ENCODE data around the gene GLP1R. TPM values are rescaled to one million over a fixed set of nuclear protein-coding genes. Genes with fewer than 3 reads are reported as not detected.

Gene GLP1R
- total RNA-seq, 1 experiment from 2014 or later, result not detected

GRCh38 chr6:39040080-39040673 lies 8.4 kb upstream of the GLP1R start:
- DNase-seq (ENCODE audit: low spot score), result no peak
- in situ Hi-C loops (cut with HindIII; ENCODE audit: low sequenced_read_pairs), result no loop called here

GRCh38 chr6:39041072-39041471 lies 7.5 kb upstream of the GLP1R start:
- in situ Hi-C loops (cut with HindIII; ENCODE audit: low sequenced_read_pairs), result no loop called here
- DNase-seq (ENCODE audit: low spot score), result no peak

DNA sequence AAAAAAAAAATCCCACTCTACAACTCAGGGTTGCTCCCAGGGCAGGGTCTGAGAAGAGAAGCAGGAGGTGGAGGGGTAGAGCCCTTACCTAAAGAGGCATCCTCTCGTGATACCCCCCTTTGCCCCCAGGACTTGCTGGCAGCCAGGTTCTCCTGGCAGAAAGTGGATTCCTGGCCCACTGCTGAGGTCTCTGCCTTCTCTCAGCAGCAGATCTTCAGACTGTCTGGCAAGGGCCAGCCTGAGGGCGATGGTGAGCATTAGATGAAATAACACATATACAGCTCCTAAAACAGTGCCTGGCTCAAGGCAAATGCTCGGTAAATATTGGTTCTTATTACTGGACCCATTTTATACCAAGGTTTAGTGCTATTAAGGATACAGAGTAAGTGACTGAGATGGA lies 4.8 kb upstream of the GLP1R start:
- in situ Hi-C loops (cut with HindIII; ENCODE audit: low sequenced_read_pairs), result no loop called here
- no peak for DNase-seq (ENCODE audit: low spot score)

- DNase-seq (ENCODE audit: low spot score), result no peak
- in situ Hi-C loops (cut with HindIII; ENCODE audit: low sequenced_read_pairs), result no loop called here
Observed at GRCh38 chr6:39044181-39044580, 4.4 kb upstream of the GLP1R start.

- in situ Hi-C loops (cut with HindIII; ENCODE audit: low sequenced_read_pairs), result no loop called here
- no peak for DNase-seq (ENCODE audit: low spot score)
Observed at GRCh38 chr6:39047434-39048327, 900 bp upstream of the GLP1R start.

- no peak for DNase-seq (ENCODE audit: low spot score)
- in situ Hi-C loops (cut with HindIII; ENCODE audit: low sequenced_read_pairs), result no loop called here
Observed at GRCh38 chr6:39049575-39050283, 1.1 kb downstream of the GLP1R start.

- in situ Hi-C loops (cut with HindIII; ENCODE audit: low sequenced_read_pairs), result no loop called here
- DNase-seq (ENCODE audit: low spot score), result no peak
Observed at GRCh38 chr6:39050453-39051112, 2.0 kb downstream of the GLP1R start.

- in situ Hi-C loops (cut with HindIII; ENCODE audit: low sequenced_read_pairs), result no loop called here
- no peak for DNase-seq (ENCODE audit: low spot score)
Observed at GRCh38 chr6:39051399-39052122, 3.0 kb downstream of the GLP1R start.

DNA sequence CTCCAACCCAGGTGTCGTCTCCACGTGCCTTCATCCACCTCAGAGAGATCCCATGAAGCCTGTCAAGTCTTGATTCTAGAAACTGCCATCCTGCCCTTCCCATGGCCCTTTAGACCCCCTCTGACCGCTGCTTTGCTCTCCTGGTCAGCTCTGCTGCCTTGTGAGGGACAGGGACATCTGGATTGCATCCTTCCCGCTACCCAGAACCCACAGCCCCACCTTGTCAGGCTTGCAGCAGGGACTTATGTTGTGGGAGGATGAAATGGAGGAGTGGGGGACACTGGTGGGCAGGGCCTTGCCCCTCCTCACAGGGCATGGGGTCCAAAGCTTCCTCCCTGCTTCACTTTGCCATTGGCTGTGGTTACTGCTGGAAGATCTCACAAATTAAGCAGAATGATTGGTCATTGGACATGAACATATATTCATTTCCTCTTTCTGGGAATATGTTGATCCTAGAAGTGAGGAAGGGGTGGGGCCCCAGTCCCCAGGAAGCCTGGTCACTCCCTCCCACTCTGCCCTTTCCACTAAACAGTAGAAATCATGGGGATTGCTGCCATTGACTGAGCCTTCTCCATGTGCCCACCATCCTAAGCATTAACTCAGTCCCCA lies 4.5 kb downstream of the GLP1R start:
- DNase-seq (ENCODE audit: low spot score), result no peak
- in situ Hi-C loops (cut with HindIII; ENCODE audit: low sequenced_read_pairs), result no loop called here

DNA sequence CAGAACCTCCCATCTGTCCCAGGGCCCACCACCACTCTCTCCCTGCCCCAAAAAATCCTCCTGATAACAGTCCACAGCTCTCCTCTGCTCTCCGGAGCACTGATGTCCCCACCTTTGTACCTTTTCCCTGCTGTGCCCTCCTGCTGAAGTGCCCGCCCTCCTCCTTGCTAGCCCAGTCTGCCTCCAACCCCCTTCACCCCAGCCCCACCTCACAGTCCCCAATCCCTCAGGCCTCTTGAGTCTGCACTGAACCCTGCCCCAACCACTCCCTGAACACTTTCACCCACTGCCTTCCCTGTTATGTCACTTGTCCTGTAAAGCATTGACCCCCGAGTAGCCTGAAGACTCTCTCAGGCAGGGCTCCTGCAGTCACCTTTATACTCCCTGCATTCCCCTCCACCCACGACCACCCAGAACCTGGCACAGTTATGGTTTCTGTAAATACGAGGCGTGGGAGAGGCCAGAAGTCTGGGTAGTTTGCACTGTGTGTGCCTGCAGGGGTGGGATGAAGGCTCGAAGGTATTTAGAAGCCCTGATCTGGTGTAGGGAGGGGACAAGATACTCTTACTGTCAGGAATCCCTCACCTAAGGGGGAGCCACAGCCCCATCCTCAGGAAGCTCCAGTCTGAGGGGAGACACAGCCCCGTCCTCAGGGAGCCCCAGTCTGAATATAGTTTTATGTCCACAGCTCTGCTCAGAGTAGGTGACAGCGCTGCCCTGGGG lies 5.4 kb downstream of the GLP1R start:
- in situ Hi-C loops (cut with HindIII; ENCODE audit: low sequenced_read_pairs), result no loop called here

GRCh38 chr6:39054577-39055142 lies 6.1 kb downstream of the GLP1R start:
- in situ Hi-C loops (cut with HindIII; ENCODE audit: low sequenced_read_pairs), result no loop called here

More for the DNA sequence above, 5.4 kb downstream of the GLP1R start:
- no peak for DNase-seq (ENCODE audit: low spot score)

DNA sequence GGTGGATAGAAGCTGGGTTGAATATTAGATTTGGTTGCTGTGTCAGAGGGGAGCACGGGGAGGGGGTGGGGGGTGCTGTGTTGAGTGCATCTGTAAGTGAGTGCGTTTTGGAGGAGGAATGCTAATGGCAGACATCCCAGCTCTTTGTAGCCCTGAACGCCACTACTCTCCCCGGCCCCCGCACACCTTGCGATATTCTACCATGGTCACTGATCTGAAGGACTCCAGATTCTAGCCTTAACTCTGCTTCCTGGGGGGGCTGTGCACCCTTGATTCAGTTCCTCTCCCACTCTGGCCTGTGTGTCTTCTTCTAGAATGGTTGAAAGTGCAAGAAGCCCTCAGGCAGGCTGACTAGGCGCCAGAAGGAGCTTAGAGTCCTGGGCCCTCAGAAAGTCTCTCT lies 7.1 kb downstream of the GLP1R start:
- DNase-seq (ENCODE audit: low spot score), result no peak
- in situ Hi-C loops (cut with HindIII; ENCODE audit: low sequenced_read_pairs), result no loop called here

More at GRCh38 chr6:39054577-39055142, 6.1 kb downstream of the GLP1R start:
- no peak for DNase-seq (ENCODE audit: low spot score)

DNA sequence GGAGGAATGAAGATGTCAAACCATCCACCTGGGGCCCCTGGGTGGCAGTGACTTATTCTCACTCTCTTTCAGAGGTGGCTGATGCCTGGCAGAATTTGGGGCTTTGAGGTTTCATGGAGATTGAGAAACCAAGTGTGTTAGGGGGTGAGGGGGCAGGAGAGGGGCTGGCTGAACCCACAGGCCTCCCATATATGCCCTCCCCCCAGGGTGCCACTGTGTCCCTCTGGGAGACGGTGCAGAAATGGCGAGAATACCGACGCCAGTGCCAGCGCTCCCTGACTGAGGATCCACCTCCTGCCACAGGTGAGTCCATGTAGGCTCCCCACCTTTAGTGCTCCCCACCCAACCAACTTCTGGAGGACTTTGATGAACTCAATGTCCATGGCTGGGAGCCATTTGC lies 7.6 kb downstream of the GLP1R start:
- no peak for DNase-seq (ENCODE audit: low spot score)
- in situ Hi-C loops (cut with HindIII; ENCODE audit: low sequenced_read_pairs), result no loop called here

DNA sequence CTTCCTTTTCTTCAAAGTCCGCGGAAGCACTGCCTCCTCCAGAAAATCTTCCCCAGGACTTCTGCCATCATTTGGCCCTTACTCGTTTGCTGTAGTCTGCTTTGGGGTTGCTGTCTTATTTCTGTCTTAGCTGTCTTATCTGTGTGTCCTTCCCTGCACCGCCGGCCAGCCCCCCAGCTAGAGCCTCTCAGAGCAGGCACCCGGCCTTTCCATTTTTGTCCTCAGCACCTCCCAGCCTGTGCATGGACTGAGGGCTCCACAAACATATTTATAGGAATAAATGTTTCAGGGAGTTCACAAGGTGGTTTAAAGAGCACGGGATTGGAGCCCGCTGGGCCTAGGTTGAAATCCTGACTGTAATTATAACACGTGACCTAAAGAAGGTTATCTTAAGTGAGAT lies 8.1 kb downstream of the GLP1R start:
- in situ Hi-C loops (cut with HindIII; ENCODE audit: low sequenced_read_pairs), result no loop called here

GRCh38 chr6:39057251-39058155 lies 8.9 kb downstream of the GLP1R start:
- in situ Hi-C loops (cut with HindIII; ENCODE audit: low sequenced_read_pairs), result no loop called here
- no peak for DNase-seq (ENCODE audit: low spot score)

More for the DNA sequence above, 8.1 kb downstream of the GLP1R start:
- DNase-seq (ENCODE audit: low spot score), result no peak

DNA sequence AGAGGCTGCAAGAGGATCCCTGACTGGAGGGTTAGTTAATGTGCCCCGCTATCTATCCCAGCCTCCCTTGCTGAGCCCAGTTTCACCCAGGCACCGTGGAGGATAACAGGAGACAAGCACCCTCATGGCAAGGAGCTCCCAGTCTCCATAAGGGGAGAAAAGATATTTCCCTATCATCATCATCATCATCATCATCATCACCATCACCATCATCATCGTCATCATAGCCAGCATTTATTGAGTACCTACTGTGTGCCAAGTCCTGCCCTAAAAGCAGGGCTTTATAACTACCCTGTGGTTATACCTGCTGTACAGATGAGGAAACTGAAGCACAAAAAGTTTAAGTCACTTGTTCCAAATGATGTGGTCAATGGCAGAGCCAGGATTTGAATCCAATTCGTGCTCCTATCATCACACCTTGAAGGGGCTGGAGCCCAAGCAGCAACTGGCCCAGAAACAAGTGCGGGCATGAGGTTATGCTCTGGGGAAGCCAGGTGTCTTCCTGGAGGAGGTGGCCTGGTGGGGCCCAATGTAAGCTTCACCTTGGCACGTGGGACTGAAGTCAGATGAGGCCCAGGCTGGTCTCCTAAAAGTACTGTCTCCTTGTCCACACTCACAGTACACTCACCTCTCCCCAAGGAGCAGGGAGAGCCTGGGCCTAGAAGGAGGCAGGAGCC lies 10.0 kb downstream of the GLP1R start:
- in situ Hi-C loops (cut with HindIII; ENCODE audit: low sequenced_read_pairs), result no loop called here
- no peak for DNase-seq (ENCODE audit: low spot score)

All from G401 (cell line).